AG09309 (cell line): ENCODE data around the gene DLGAP1.

ENCODE experiments used
- DNase-seq: peaks from one replicate; pipeline ENCODE4 v3.0.0-alpha.2; 2010; ENCODE audit warnings: low read depth
- H3K4me3 ChIP-seq: 2 replicates; pipeline ENCODE4 v1.5.1; 2011; ENCODE audit warnings: mild to moderate bottlenecking, low read depth, low read length, moderate library complexity; ENCODE audit not compliant: control insufficient read depth
- CTCF ChIP-seq: IDR thresholded peaks from 2 replicates; pipeline ENCODE4 v1.5.1; 2011; ENCODE audit warnings: mild to moderate bottlenecking, low read depth, low read length, inconsistent platforms; ENCODE audit not compliant: insufficient read depth, control insufficient read depth; ENCODE audit errors: missing control alignments

Gene DLGAP1

GRCh38 chr18:4417714-4418113 lies 37.4 kb downstream of the DLGAP1 start:
- no peak for TF ChIP-seq CTCF
- no peak overlapping the region for H3K4me3 ChIP-seq
- DNase-seq = no peak

DNA sequence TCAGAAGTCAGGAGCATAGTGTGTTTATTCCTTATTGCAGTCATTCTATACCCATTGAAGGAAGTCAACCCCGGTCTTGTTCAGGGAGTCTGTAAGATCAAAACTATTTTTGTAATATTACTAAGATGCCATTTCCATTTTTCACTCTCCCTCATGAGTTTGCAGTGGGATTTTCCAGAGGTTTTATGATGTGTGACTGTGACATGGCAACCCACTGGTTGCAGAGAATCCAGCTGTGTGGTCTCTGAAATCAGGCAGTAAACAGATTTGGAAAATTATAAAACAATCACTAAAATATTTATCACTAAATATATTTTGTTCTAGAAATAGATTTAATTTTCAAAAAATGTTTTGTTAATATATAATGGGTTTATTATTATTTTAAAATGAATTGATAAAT lies 38.1 kb downstream of the DLGAP1 start:
- no peak for DNase-seq
- no peak overlapping the region for H3K4me3 ChIP-seq
- TF ChIP-seq CTCF = no peak

GRCh38 chr18:4412286-4412685 lies 42.8 kb downstream of the DLGAP1 start:
- DNase-seq = no peak
- H3K4me3 ChIP-seq = no peak overlapping the region
- TF ChIP-seq CTCF = no peak

DNA sequence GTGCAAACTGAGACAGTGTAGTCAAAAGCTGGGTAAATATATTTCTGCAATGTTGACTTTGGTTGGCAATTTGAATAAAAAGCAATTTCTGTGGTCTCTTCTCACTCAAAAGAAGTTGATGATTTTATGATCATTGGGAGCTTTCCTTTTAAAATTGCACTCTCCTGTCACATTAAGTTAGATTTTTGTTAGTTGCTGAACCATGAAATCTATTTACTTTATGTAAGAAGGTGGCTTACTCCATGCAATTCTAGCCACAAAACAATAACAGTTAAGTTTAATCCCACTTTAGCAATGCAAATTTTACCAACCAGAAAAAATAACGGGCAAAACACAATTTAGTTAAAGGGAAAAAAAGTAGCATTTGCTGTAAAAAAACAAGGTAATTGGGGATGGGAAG lies 48.3 kb downstream of the DLGAP1 start:
- DNase-seq = no peak
- no peak for TF ChIP-seq CTCF
- no peak overlapping the region for H3K4me3 ChIP-seq

DNA sequence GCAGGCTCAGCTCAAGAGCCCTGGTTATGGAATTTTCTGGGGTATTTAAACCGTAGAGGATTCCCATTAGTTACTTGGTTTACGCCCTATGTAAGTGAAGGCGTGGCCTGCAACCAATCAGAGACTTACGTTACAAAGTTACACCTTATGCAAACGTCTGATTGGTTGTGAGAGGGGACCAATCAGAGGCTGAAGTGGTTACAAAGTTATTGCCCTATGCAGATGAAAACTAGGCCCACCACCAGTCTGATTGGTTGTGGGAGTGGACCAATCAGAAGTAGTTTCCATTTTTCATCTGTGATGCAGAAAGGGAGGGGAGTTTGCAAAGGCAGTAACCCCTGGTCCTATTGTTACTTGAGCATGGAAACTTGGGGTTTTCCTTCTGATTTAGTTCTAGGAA lies 49.1 kb downstream of the DLGAP1 start:
- no peak for TF ChIP-seq CTCF
- DNase-seq = no peak
- H3K4me3 ChIP-seq = no peak overlapping the region

DNA sequence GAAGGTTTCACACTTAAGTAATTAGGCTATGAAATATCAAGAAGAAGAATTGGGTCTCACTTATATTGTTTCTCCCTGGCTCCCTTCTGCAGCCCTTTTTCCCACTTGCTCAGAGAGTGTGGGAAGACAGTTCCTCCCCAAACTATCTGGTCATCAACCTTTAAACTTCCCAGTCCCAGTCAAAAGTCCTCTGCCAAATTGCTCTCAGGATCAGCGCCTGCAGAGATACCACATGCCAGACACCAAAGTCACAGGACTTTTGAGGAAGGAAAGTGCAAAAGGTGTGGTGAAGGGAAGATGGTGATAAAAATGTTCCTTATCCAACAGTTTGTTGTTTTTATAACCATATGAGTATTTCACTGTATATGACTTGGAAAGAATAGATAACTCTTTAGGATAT lies 51.3 kb downstream of the DLGAP1 start:
- H3K4me3 ChIP-seq = no peak overlapping the region
- DNase-seq = no peak
- no peak for TF ChIP-seq CTCF

- TF ChIP-seq CTCF = no peak
- no peak for DNase-seq
- no peak overlapping the region for H3K4me3 ChIP-seq
Observed at GRCh38 chr18:4400911-4401310, 54.2 kb downstream of the DLGAP1 start.
